Raji (cell line): ENCODE results near the gene KAZN.

Experiments used
- POLR2A ChIP-seq: IDR thresholded peaks from 2 replicates; pipeline ENCODE4 v1.6.1; 2011; ENCODE audit warnings: low read depth, low read length, control low read depth; ENCODE audit not compliant: insufficient read depth

KAZN gene

GRCh38 chr1:15167386-15167785 is 568.9 kb downstream of the KAZN start:
- no peak for TF ChIP-seq POLR2A
